D341Med (cell line): Measurements from ENCODE around the gene HOXD8.

Source experiments
- DNase-seq: peaks from one replicate; pipeline ENCODE4 v3.0.0; 2012; ENCODE audit warnings: low spot score

HOXD8 gene

GRCh38 chr2:176160986-176161824 lies 31.7 kb downstream of the HOXD8 start:
- no peak for DNase-seq

DNA sequence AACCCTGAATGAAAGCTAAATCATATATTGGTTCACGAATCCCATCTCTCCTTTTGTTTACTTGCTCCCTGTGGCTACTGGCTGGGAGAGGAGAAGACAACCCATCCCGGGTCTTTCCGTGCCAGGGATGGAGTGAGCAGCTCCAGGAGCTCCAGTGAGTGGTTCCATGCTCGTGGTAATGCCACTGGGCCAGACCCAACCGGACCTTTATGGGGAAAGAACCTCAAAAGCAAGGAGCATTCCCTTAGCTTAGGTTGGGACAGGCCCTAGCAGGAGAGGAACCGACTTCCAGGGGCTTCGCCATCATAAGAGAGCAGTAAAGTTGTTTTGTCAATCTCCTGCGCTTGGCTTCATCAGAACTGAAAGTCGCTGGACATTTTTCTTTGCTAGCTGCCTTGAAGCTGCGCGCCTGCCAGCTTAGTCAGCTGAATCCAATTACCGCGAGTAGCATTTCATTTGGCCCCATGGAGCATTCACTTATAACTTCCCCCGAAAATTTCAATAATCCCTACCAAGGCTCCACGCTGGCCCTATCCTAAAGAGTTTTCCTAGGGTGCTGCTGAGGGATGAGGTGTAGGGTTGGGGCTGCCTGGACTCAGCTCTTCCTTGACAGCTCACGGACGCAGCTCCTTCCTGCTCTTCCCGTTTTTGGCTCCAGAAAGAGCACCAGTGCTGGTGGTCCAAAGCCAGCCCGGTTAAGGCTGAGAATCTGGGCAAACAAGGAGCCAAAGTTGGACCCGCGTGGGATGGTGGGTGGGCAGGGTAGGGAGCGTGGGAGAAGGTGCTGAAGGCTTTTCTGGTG lies 32.5 kb downstream of the HOXD8 start:
- no peak for DNase-seq

- DNase-seq, result no peak
Observed at GRCh38 chr2:176162911-176163671, 33.6 kb downstream of the HOXD8 start.

- DNase-seq, result no peak
Observed at GRCh38 chr2:176163672-176164056, 34.2 kb downstream of the HOXD8 start.

DNA sequence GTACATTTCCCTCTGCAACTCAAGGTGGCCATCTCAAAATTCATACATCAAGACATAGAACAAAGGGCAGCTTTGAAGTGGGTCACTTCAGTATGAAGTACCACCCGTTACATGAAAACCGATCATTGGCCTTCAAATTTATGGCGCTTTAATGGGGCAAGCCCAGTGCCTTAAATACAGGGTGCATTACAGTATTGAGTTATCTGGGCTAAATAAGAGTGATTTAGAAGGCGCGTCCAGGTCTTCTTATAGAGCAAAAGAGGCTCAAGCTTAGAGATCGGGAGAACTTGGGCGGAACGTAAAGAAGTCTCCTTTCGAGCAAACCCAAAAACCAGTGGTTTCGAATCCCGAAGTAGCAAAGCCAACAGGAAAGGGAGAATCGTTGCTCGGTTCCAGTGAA lies 34.7 kb downstream of the HOXD8 start:
- no peak for DNase-seq

GRCh38 chr2:176164611-176165369 lies 35.3 kb downstream of the HOXD8 start:
- no peak for DNase-seq

GRCh38 chr2:176165370-176166050 lies 36.0 kb downstream of the HOXD8 start:
- no peak for DNase-seq

DNA sequence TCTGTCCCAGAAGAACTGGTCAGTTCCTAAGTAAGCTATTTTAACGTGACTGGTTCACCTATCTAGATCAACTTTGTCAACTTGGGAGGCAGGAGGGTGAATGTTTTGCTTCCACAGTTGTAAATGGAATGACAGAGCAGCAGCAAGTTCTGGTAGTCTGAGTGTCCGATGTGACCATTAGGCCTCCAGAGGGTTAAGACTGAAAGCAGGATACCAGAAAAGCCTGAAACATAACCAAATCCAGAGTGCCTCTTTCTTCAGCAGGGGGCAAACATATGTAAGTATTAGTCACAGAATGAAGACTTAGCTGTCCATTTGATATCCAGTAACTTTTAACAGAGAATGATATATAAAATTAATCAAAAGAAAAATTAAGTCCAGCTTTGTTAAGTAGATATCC lies 36.8 kb downstream of the HOXD8 start:
- no peak for DNase-seq

GRCh38 chr2:176167398-176167797 lies 37.9 kb downstream of the HOXD8 start:
- no peak for DNase-seq

DNA sequence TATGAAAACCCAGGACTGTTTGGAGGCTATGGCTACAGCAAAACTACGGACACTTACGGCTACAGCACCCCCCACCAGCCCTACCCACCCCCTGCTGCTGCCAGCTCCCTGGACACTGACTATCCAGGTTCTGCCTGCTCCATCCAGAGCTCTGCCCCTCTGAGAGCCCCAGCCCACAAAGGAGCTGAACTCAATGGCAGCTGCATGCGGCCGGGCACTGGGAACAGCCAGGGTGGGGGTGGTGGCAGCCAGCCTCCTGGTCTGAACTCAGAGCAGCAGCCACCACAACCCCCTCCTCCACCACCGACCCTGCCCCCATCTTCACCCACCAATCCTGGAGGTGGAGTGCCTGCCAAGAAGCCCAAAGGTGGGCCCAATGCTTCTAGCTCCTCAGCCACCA lies 39.7 kb downstream of the HOXD8 start:
- no peak for DNase-seq

DNA sequence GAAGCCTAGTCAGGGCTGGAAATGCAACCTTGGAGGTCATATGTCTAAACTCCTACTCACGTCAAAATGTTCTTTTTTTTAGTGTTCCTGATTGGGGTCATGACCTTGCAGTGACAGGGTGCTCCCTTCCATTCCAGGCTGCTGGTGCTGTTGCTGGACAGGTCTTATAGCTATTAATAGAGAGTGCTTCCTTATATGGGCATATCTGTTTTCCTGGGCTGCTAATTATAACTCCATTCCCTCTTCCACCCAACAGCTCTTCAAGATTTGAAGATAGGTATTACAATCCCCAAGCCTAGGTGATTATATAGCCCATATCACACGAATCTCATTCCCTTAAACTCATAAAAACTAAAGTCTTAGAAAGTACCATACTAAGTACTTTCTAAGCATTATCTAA lies 40.2 kb downstream of the HOXD8 start:
- no peak for DNase-seq

- no peak for DNase-seq
Observed at GRCh38 chr2:176170602-176171305, 41.2 kb downstream of the HOXD8 start.

DNA sequence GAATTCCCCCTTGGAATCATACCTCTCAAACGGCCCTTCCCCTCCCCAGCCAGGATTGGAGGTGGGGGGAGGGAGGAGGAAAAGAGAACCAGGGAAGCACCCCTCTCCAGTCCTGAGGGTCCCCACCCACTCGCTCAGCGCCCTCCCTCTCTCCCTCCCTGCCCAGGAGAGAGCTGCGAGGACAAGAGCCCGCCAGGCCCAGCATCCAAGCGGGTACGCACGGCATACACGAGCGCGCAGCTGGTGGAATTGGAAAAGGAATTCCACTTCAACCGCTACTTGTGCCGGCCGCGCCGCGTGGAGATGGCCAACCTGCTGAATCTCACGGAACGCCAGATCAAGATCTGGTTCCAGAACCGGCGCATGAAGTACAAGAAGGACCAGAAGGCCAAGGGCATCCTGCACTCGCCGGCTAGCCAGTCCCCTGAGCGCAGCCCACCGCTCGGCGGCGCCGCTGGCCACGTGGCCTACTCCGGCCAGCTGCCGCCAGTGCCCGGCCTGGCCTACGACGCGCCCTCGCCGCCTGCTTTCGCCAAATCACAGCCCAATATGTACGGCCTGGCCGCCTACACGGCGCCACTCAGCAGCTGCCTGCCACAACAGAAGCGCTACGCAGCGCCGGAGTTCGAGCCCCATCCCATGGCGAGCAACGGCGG lies 42.0 kb downstream of the HOXD8 start:
- DNase-seq, result no peak

GRCh38 chr2:176172007-176172894 lies 42.7 kb downstream of the HOXD8 start:
- no peak for DNase-seq

DNA sequence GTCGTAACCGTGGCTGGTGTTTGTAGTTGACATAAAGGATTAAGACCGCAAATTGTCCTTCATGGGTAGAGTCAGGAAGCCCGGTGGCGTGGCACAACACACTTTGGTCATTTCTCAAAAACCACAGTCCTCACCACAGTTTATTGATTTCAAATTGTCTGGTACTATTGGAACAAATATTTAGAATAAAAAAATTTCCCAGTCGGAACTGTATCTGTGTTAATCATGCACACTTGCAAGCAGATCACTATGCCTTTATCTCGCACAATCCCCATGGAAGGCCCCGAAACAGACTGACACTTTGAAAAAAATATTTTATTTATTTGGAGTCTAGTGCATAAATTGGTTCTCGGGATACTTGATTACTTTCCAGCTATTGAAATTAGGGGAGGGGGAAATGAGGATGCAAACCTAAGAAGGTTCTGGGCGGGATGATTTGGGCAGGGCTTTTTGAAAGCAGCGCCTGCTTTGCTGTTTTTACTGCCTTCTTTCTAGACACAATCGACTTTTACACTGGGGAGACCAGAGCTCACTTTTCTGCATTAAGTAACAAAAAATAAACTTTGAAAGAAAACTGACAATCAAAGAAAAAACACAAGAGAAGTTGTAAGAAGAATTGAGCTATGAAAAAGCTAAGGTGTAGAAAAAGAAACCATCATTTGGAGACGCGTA lies 43.5 kb downstream of the HOXD8 start:
- no peak for DNase-seq

DNA sequence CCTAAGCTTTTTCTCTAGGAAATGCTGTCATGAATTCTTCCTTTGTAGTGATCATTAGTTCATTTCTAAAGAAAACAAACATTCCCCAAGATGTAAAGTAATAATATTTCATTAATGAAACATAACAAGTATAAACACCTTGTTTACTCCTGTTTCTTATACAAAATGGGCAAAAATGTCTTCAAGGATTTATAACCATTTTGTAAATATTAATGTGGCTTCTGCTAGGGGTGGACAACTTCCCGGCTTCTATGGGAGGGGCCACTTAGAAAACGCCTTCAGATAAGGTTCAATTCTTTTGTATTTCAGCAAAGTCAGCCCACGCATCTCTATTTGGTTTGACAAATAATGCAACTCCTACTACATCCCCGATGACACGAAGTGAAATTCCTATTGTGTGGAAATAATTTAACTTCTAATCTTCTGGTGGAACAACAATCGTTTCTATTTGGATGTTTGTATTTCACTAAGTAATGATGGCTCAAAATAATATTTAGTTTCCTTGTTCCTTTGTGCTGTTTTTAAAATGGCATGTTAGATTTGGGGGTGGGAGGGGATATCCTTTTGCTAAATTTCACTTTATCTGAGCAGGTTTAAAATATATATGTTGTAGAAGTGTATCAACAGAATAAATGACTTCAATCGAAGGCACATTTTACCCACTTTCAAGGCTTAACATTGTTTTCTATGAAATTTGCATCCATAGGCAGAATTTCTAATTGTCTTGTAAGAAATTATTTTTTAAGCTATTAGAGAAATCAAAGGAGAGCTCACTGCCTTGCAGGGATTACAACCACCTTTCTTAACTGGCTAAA lies 44.3 kb downstream of the HOXD8 start:
- DNase-seq, result no peak

- no peak for DNase-seq
Observed at GRCh38 chr2:176174382-176174823, 44.9 kb downstream of the HOXD8 start.
